Jurkat, Clone E6-1 (cell line): ENCODE data around the gene ANKRD34A.

Experiments used
- DNase-seq: peaks from one replicate; pipeline ENCODE4 v3.0.0-alpha.2; 2011; ENCODE audit warnings: low read depth, low spot score
- H3K4me3 ChIP-seq: 2 replicates; pipeline ENCODE4 v1.5.1; 2011; ENCODE audit warnings: mild to moderate bottlenecking, low read length, control low read depth, moderate library complexity

The ANKRD34A gene

GRCh38 chr1:145977486-145978470 is 13.4 kb upstream of the ANKRD34A start:
- no peak overlapping the region for H3K4me3 ChIP-seq
- peak; percentile 78 for DNase-seq

DNA sequence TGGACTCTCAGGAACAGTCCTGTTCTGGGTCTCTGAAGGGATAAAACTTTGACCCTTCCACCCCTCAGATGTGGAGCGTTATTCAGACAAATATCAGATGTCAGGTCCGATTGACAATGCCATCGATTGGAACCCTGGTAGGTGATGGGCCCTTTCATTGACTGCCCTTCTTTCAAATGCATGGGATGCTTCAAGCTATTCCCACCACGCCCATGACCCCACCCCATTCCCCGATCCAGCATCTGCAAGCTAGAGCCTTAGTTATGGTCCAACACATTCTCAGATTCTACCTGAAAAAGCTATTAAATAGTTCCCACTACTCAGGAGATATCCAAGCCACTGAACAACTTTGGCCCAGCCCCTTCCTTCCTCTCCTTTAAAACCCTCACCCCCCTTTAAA is 12.6 kb upstream of the ANKRD34A start:
- DNase-seq: no peak
- no peak overlapping the region for H3K4me3 ChIP-seq

DNA sequence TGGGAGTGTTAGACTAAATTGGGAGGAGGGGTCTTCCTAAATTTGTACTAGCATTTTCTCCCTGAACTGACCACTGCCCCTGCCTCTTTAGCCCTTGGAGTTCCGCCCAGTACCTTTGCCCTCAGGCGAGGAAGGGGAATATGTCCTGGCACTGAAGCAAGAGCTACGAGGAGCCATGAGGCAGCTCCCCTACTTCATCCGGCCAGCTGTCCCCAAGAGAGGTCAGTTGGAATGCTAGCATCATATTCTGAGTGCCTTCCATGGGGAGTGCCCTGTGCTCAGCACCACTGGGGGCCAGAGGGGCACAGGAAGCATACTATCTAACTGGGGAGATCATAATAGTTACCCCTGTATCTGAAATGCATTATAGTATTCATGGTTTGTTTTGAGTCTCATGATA is 10.8 kb upstream of the ANKRD34A start:
- no peak overlapping the region for H3K4me3 ChIP-seq
- no peak for DNase-seq

DNA sequence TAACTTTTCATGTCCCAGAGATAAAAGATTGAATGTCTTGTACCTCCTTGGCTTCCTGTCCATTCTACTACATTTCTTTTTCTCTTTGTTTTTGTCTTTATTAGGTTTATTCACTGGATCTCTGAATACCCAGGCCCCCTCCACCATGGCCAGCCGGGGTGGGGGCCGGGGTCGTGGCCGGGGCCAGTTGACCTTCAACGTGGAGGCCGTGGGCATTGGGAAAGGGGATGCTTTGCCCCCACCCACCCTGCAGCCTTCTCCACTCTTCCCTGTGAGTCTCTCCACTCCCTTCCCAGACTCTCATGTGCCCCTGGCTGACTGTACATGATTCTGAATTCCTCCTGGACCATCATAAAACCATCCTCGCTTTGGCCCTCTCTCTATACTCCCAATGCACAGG is 10.3 kb upstream of the ANKRD34A start:
- no peak overlapping the region for H3K4me3 ChIP-seq
- no peak for DNase-seq

DNA sequence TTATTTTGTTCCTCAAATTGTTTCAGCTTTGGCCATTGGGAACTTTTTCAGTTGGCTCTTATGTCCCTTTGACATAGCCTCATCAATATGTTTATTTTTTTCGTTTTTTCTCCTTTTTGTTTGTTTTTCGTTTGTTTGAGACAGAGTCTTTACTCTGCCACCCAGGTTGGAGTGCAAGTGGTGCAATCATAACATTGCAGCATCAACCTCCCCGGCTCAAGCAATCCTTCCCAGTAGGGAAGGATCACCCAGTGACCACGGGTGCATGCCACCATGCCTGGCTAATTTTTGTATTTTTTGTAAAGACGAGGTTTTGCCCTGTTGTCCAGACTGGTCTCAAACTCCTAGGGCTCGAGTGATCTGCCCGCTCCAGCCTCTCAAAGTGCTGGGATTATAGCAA is 8.2 kb upstream of the ANKRD34A start:
- H3K4me3 ChIP-seq: no peak overlapping the region
- DNase-seq: no peak

- no peak overlapping the region for H3K4me3 ChIP-seq
- DNase-seq: no peak
Observed at GRCh38 chr1:145967288-145967687, 2.9 kb upstream of the ANKRD34A start.

DNA sequence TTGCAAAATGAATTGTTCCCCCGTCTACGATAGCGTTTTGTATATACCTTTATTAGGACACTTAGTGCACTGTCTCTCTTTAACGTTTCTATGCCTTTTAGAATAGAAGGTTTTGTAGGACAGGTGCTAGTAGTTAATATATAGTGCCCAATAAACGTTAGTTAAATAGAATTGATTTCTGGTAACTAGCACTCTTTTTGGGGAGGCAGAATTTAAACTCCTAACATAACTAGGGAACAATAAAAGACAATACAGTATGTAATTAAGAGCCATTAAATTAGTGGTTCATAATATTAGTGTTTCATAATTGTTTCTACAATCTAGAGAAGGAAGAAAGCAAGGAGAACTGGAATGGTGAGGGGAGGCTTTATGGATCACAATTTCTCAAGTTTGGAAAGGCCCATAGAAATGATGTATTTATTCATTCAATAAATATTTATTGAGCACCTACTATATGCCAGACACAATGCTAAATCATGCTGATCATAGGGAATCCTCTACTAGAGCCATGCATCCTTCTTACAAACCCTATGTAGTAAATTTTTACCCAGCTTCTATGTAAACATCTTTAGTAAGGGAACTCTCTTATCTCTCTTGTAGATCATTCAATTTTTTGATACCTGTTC is 857 bp upstream of the ANKRD34A start:
- no peak for DNase-seq
- peak overlapping the region; percentile 68 for H3K4me3 ChIP-seq

GRCh38 chr1:145963265-145964019 is 933 bp downstream of the ANKRD34A start:
- no peak for DNase-seq
- H3K4me3 ChIP-seq: peak overlapping the region; percentile 68

DNA sequence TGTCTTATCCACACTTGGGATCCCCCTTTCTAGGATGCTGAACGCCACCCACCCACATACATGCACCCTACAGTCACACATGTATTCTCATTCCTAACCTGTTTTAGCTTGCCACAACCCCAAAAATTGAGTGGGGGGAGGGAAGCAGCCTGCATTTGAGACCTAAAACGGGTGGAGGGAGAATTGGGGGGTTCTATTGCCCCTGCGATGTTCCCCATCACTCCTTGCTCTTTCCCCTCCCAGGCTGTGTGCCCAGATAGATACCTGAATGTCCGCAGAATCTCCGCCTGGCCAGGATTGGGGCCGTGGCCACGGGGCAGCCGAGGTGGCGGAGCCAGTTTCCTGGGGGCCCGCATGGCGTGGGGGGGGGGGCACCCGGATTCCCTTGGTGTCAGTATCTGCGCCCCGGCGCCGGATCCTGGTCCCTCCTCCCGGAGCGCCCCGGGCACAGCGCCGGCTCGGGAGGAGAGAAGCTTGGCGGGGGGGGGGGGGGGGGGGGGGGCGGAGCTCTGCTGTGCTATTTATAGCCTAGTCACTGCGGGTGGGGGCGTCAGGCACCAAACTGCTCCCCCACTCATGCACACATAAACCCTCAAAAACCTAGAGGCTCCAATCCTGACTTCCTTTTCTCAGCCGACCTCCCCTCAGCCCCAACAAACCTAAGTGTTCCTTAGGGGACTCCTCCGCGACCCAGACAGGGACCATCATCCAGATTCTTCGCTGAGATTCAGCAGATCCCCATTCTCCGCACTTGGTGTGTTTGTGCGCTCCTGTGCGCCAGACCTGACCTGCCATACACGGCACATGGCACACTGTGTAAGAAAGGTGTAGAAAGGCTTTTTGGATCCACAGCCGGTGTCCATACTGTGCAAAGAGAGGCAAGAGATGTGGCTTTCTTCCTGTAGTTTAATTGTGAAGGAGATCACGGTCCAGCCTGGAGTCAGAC is 1.9 kb downstream of the ANKRD34A start:
- DNase-seq: no peak
- H3K4me3 ChIP-seq: no peak overlapping the region

- DNase-seq: no peak
- H3K4me3 ChIP-seq: no peak overlapping the region
Observed at GRCh38 chr1:145961425-145962156, 2.8 kb downstream of the ANKRD34A start.

- H3K4me3 ChIP-seq: no peak overlapping the region
- no peak for DNase-seq
Observed at GRCh38 chr1:145961109-145961424, 3.3 kb downstream of the ANKRD34A start.

DNA sequence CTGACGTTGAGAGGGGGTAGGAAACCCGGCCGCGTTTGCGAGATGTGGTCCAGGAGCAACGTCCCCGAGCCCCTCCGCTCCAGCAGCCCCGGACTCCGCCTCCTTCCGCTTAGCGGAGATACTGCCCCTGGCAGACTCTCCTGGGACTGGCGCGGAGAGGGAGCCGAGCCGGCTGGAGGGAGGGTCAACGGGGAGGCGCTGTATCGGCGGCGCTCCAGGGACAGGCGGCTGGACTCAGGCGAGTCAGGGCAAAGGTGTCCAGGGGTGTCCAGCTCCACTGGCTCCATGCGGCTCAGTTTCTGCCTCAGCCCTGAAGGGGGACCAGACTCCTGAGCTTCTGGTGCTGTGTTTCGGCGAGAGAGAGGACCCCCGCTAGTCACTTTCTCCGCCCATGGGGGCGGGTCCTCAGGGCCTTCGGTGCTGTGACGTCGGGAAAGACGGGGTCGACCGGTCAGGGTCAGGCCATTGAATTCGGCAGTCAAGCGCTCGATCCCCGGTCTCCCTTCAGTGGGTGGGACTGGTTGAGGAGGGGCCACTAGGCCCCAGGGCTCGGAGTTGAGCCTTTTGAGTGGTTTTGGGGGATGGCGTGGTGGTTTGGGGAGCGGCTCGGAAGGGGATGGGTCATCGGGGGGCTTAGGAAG is 3.8 kb downstream of the ANKRD34A start:
- DNase-seq: no peak

GRCh38 chr1:145959957-145960467 is 4.4 kb downstream of the ANKRD34A start:
- no peak for DNase-seq
- no peak overlapping the region for H3K4me3 ChIP-seq

More for the DNA sequence above, 3.8 kb downstream of the ANKRD34A start:
- no peak overlapping the region for H3K4me3 ChIP-seq

DNA sequence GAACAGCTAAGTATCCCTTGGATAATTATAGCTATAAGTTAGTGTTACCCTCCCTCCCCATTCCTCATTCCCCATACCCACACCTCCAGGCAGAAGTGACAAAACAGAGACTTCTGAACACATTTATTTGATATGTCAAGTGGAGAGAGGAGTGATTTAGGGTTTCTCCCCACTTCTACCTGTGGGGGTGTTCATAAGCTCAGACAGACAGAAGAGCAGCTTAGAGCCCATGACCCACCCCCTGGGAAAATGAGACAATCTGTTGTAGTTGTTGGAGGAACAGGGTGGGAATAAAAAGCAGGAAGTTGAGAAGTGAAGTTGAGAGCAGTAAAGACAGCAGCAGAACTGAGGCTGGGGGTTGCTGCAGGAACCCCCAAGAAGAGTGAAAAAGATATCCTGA is 5.0 kb downstream of the ANKRD34A start:
- DNase-seq: no peak
- H3K4me3 ChIP-seq: no peak overlapping the region

- no peak for DNase-seq
- H3K4me3 ChIP-seq: no peak overlapping the region
Observed at GRCh38 chr1:145958734-145959133, 5.6 kb downstream of the ANKRD34A start.

DNA sequence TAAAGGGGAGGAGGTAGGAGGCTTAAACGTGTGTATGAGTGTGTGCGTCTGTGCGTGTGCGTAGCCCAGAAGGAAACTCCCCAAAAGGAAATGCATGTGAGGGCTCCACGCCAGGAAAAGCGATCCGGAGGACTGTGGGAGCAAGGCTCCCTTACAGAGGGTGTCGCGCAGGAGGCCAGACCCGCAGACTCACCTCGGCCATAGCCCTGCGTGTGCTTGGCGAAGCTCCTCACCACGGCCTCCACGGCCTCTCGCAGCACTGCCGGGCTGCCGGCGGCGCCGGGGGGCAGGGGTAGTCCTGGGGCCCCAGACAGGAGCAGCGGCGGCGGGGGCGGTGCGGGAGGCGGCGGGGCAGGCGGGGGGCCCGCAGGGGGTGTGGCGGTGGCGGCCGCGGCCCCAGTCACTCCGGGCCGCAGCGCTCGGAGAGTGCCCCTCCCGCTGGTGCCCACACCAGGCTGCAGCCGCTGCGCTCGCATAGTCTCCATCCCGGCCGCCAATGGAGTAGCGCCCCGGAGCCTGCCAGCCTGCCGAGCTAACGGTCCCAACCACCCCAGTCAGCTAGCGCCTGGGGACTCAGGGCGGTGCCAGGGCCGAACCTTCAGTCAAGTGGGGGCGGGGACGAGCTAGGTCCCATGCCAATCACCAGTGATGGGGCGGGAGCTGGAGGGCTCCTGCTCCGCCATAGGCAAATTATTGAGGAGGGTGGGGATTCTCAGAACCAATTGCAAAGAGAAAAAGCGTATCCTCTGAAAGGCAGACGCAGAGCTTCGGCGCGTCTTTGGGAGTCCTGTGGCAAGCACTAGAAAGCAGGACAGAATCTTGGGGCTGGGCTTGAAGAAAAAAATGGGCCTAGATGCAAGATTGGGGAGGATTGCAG is 6.7 kb downstream of the ANKRD34A start, which contains the start of gene LIX1L:
TSS of gene LIX1L (minus strand) at position 575 of the 877 bp plus-strand sequence. CDS start at position 485, 90 bp downstream.
- DNase-seq: peak; percentile 96
- peak within 1 kb of the TSS; percentile 62 for H3K4me3 ChIP-seq
